ENCODE measurements around the gene PAIP1.
"Not testable (repeated sequence)": the region's sequence is repeated elsewhere in the genome, so short reads cannot be mapped to it uniquely, and the experiment has no call there.

Gene PAIP1

GRCh38 chr5:43570450-43571158, 13.7 kb upstream of the PAIP1 start:
- DNase-seq = no peak

GRCh38 chr5:43569236-43569746, 12.4 kb upstream of the PAIP1 start:
- DNase-seq = no peak

GRCh38 chr5:43567967-43568366, 11.1 kb upstream of the PAIP1 start:
- no peak for DNase-seq

GRCh38 chr5:43565043-43565442, 8.2 kb upstream of the PAIP1 start:
- DNase-seq = no peak

GRCh38 chr5:43564289-43564850, 7.5 kb upstream of the PAIP1 start:
- no peak for DNase-seq

- DNase-seq = no peak
Measured at GRCh38 chr5:43563321-43563720, 6.4 kb upstream of the PAIP1 start.

- no peak for DNase-seq
Measured at GRCh38 chr5:43561356-43561755, 4.5 kb upstream of the PAIP1 start.

- no peak for DNase-seq
Measured at GRCh38 chr5:43560128-43560527, 3.3 kb upstream of the PAIP1 start.

- DNase-seq = not testable (repeated sequence)
Measured at GRCh38 chr5:43556607-43556856, 345 bp downstream of the PAIP1 start.

- peak; percentile 54 for DNase-seq
Measured at GRCh38 chr5:43555895-43556606, 826 bp downstream of the PAIP1 start.

- no peak for DNase-seq
Measured at GRCh38 chr5:43554497-43554896, 2.4 kb downstream of the PAIP1 start.

- no peak for DNase-seq
Measured at GRCh38 chr5:43553381-43553780, 3.5 kb downstream of the PAIP1 start.

GRCh38 chr5:43551731-43552130, 5.1 kb downstream of the PAIP1 start:
- DNase-seq = no peak

GRCh38 chr5:43549272-43549671, 7.6 kb downstream of the PAIP1 start:
- DNase-seq = not testable (repeated sequence)

- DNase-seq = no peak
Measured at GRCh38 chr5:43548358-43548757, 8.5 kb downstream of the PAIP1 start.

- no peak for DNase-seq
Measured at GRCh38 chr5:43547532-43547931, 9.3 kb downstream of the PAIP1 start.

GRCh38 chr5:43543434-43543833, 13.4 kb downstream of the PAIP1 start:
- no peak for DNase-seq

GRCh38 chr5:43540746-43541145, 16.1 kb downstream of the PAIP1 start:
- DNase-seq = no peak

- no peak for DNase-seq
Measured at GRCh38 chr5:43536972-43537371, 19.9 kb downstream of the PAIP1 start.

GRCh38 chr5:43533646-43534045, 23.2 kb downstream of the PAIP1 start:
- DNase-seq = no peak

- no peak for DNase-seq
Measured at GRCh38 chr5:43530648-43531047, 26.2 kb downstream of the PAIP1 start.

- DNase-seq = no peak
Measured at GRCh38 chr5:43523662-43524072, 33.2 kb downstream of the PAIP1 start.

- no peak for DNase-seq
Measured at GRCh38 chr5:43520615-43521014, 36.3 kb downstream of the PAIP1 start.

GRCh38 chr5:43515678-43516048, 41.2 kb downstream of the PAIP1 start:
- peak; percentile 20 for DNase-seq

Data from NCI-H1694 treated with DMSO at 0.1 percent for 48 hours (cell line).